Measurements from ENCODE around the gene THSD4. TPM values are rescaled to one million over a fixed set of nuclear protein-coding genes. Genes with fewer than 3 reads are reported as not detected.

Gene THSD4
- polyA plus RNA-seq, 1 donor (not counting 4 experiments of a cell fraction or from before 2014, with no cell fraction given), result 24.5 TPM

- H3K4me2 ChIP-seq (ENCODE audit: control insufficient read depth, extremely low read depth, insufficient read depth, low read depth, low read length), result no peak overlapping the region
- dilution Hi-C loops (cut with MboI; ENCODE audit: extremely low pct_ligation_motif_present, low sequenced_read_pairs), result no loop called here
- H3K9me3 ChIP-seq (ENCODE audit: control insufficient read depth, low read depth, low read length), result no peaks in the 10 kb centered on the region
- no peak overlapping the region for H3K9ac ChIP-seq (ENCODE audit: control insufficient read depth, extremely low read depth, insufficient read depth, low read length)
- no peaks in the 10 kb centered on the region for H3K27me3 ChIP-seq (ENCODE audit: control insufficient read depth, extremely low read depth, insufficient read depth, low read length)
- no peak for FAIRE-seq
- H3K9me1 ChIP-seq (ENCODE audit: control insufficient read depth, extremely low read depth, insufficient read depth, low read length), result peaks cover 10% of the 10 kb centered on the region
- H3K79me2 ChIP-seq (ENCODE audit: control insufficient read depth, insufficient read depth, low read length), result peaks cover 83% of the 10 kb centered on the region
- H3K36me3 ChIP-seq (ENCODE audit: control insufficient read depth in 2 of 2, extremely low read depth in 1 of 2, insufficient read depth in 2 of 2, low read length in 2 of 2), result peaks cover 16 to 53% of the 10 kb centered on the region in 2 experiments
- no peak overlapping the region for H3K27ac ChIP-seq (ENCODE audit: control insufficient read depth, insufficient read depth, low read length)
- H2AFZ ChIP-seq (ENCODE audit: control insufficient read depth, low read length), result no peak overlapping the region
- peaks cover 5% of the 10 kb centered on the region for H4K20me1 ChIP-seq (ENCODE audit: control insufficient read depth, extremely low read depth, insufficient read depth, low read length)
- H3K4me1 ChIP-seq (ENCODE audit: control insufficient read depth, extremely low read depth, insufficient read depth, low read length), result peaks cover 44% of the 10 kb centered on the region
- H3K4me3 ChIP-seq (ENCODE audit: control insufficient read depth in 2 of 3, extremely low read depth in 1 of 3, insufficient read depth in 2 of 3, low read depth in 1 of 3, low read length in 3 of 3), result no peak overlapping the region
- no peak for DNase-seq (ENCODE audit: low read depth, low spot score)
- no peak for TF ChIP-seq EZH2 (IDR thresholded peaks at IDR 0.05; ENCODE audit: low read length)
- no peak for TF ChIP-seq CTCF (optimal IDR thresholded peaks at IDR 0.05 in 1 of 3, IDR thresholded peaks at IDR 0.05 in 1 of 3, conservative IDR thresholded peaks at IDR 0.05 in 1 of 3; ENCODE audit: extremely low read depth in 1 of 3, insufficient read depth in 2 of 3, low read length in 3 of 3)
These were observed 3.8 kb downstream of the THSD4 start for GRCh38 chr15:71118881-71119632.

GRCh38 chr15:71120428-71120944, 5.2 kb downstream of the THSD4 start:
- Histone ChIP-seq H3K9me1 (ENCODE audit: control insufficient read depth, extremely low read depth, insufficient read depth, low read length) (peaks cover 10% of the 10 kb centered on the region), H3K9ac (ENCODE audit: control insufficient read depth, extremely low read depth, insufficient read depth, low read length) (no peak overlapping the region), H3K27me3 (ENCODE audit: control insufficient read depth, extremely low read depth, insufficient read depth, low read length) (no peaks in the 10 kb centered on the region), H3K4me1 (ENCODE audit: control insufficient read depth, extremely low read depth, insufficient read depth, low read length) (peaks cover 33% of the 10 kb centered on the region), H4K20me1 (ENCODE audit: control insufficient read depth, extremely low read depth, insufficient read depth, low read length) (peaks cover 5% of the 10 kb centered on the region), H2AFZ (ENCODE audit: control insufficient read depth, low read length) (no peak overlapping the region), H3K9me3 (ENCODE audit: control insufficient read depth, low read depth, low read length) (no peaks in the 10 kb centered on the region), H3K4me3 (ENCODE audit: control insufficient read depth in 2 of 3, extremely low read depth in 1 of 3, insufficient read depth in 2 of 3, low read depth in 1 of 3, low read length in 3 of 3) (no peak overlapping the region), H3K4me2 (ENCODE audit: control insufficient read depth, extremely low read depth, insufficient read depth, low read depth, low read length) (peak overlapping the region; percentile 29), H3K27ac (ENCODE audit: control insufficient read depth, insufficient read depth, low read length) (no peak overlapping the region), H3K79me2 (ENCODE audit: control insufficient read depth, insufficient read depth, low read length) (peaks cover 98% of the 10 kb centered on the region), H3K36me3 (ENCODE audit: control insufficient read depth in 2 of 2, extremely low read depth in 1 of 2, insufficient read depth in 2 of 2, low read length in 2 of 2) (peaks cover 16 to 57% of the 10 kb centered on the region in 2 experiments)
- DNase-seq (ENCODE audit: low read depth, low spot score) (no peak), FAIRE-seq (no peak)
- dilution Hi-C loops (cut with MboI; ENCODE audit: extremely low pct_ligation_motif_present, low sequenced_read_pairs), result no loop called here
- TF ChIP-seq EZH2 (IDR thresholded peaks at IDR 0.05; ENCODE audit: low read length), result no peak
- TF ChIP-seq CTCF (optimal IDR thresholded peaks at IDR 0.05 in 1 of 3, IDR thresholded peaks at IDR 0.05 in 1 of 3, conservative IDR thresholded peaks at IDR 0.05 in 1 of 3; ENCODE audit: extremely low read depth in 1 of 3, insufficient read depth in 2 of 3, low read length in 3 of 3), result no peak
